IMR-90 (cell line): ENCODE results near the gene RAPGEF1. TPM values are rescaled to one million over a fixed set of nuclear protein-coding genes. Genes with fewer than 3 reads are reported as not detected.

ENCODE experiments used
- ATAC-seq: fragments of 200-7000 bp; cut with Tn5 transposase; 2 replicates; pipeline ENCODE4 v1.9.1; 2020; ENCODE audit warnings: low read depth, mild to moderate bottlenecking, moderate library complexity
- BruUV-seq: library from RNA; stranded (reverse); fragments of 400-500 nt; replicated peaks from 2 replicates; lab custom pipeline; 2021; lab: Mats Ljungman, UMichigan
- CTCF ChIA-PET: fragments of 300-600 bp; formaldehyde crosslinking; extraction: SDS; loops from one replicate; lab custom pipeline; 2021; ENCODE audit warnings: antibody characterized with exemption; lab: Yijun Ruan, JAX
- POLR2A ChIA-PET: fragments of 300-600 bp; sonication (Branson Sonifier 250); formaldehyde crosslinking; loops from one replicate; lab custom pipeline; 2022; ENCODE audit warnings: antibody characterized with exemption; ENCODE audit not compliant: unreplicated experiment; lab: Charles Lee
- DNase-seq: peaks from one replicate; pipeline ENCODE4 v3.0.0; 2013
- H2AFZ ChIP-seq: replicated peaks from 2 replicates; pipeline ENCODE3; 2013; ENCODE audit warnings: low read length, mild to moderate bottlenecking; ENCODE audit not compliant: poor library complexity
- H2AK5ac ChIP-seq: 2 replicates; pipeline ENCODE4 v1.6.1; 2013; ENCODE audit warnings: low read depth, low read length, inconsistent platforms
- H2AK9ac ChIP-seq: replicated peaks from 2 replicates; pipeline ENCODE3; 2013; ENCODE audit warnings: mild to moderate bottlenecking, low read depth, low read length, moderate library complexity; ENCODE audit not compliant: poor library complexity
- H2BK120ac ChIP-seq: 2 replicates; pipeline ENCODE4 v1.6.1; 2013; ENCODE audit warnings: low read depth, low read length, inconsistent platforms
- H2BK15ac ChIP-seq: 3 replicates; pipeline ENCODE4 v1.6.1; 2013; ENCODE audit warnings: low read depth, low read length, inconsistent platforms
- H2BK20ac ChIP-seq: 2 replicates; pipeline ENCODE4 v1.6.1; 2013; ENCODE audit warnings: low read depth, mild to moderate bottlenecking, inconsistent platforms, low read length, moderate library complexity
- H2BK5ac ChIP-seq: 2 replicates; pipeline ENCODE4 v1.6.1; 2013; ENCODE audit warnings: mild to moderate bottlenecking, low read depth, low read length, inconsistent platforms; ENCODE audit not compliant: poor library complexity, severe bottlenecking
- H3K14ac ChIP-seq: replicated peaks from 2 replicates; pipeline ENCODE4 v1.6.1; 2013; ENCODE audit warnings: low read depth, low read length, inconsistent platforms
- H3K18ac ChIP-seq: 2 replicates; pipeline ENCODE4 v1.6.1; 2013; ENCODE audit warnings: low read depth, low read length, control low read depth
- H3K23ac ChIP-seq: 2 replicates; pipeline ENCODE4 v1.6.1; 2013; ENCODE audit warnings: low read depth, low read length, inconsistent platforms
- H3K27ac ChIP-seq: 2 replicates; pipeline ENCODE4 v1.5.1; 2013; ENCODE audit warnings: mild to moderate bottlenecking, control low read depth, low read length; ENCODE audit not compliant: insufficient read depth
- H3K27me3 ChIP-seq: 2 replicates; pipeline ENCODE4 v1.6.1; 2013; ENCODE audit warnings: low read length; ENCODE audit not compliant: control insufficient read depth, insufficient read depth
- H3K36me3 ChIP-seq: 2 replicates; pipeline ENCODE4 v1.6.1; 2013; ENCODE audit warnings: low read length, mixed read lengths; ENCODE audit not compliant: control insufficient read depth, insufficient read depth
- H3K4ac ChIP-seq: 2 replicates; pipeline ENCODE4 v1.6.1; 2013; ENCODE audit warnings: low read depth, low read length, inconsistent platforms
- H3K4me1 ChIP-seq: 2 replicates; pipeline ENCODE4 v1.6.1; 2013; ENCODE audit warnings: low read length, mixed read lengths; ENCODE audit not compliant: control insufficient read depth, insufficient read depth
- H3K4me2 ChIP-seq: 2 replicates; pipeline ENCODE4 v1.6.1; 2013; ENCODE audit warnings: low read depth, mild to moderate bottlenecking, control low read depth, low read length, moderate library complexity
- H3K4me3 ChIP-seq: 2 replicates; pipeline ENCODE4 v1.5.1; 2013; ENCODE audit warnings: low read depth, mild to moderate bottlenecking, control low read depth, low read length, moderate library complexity; ENCODE audit not compliant: insufficient read depth
- H3K56ac ChIP-seq: 2 replicates; pipeline ENCODE4 v1.6.1; 2013; ENCODE audit warnings: low read length, inconsistent platforms; ENCODE audit not compliant: insufficient read depth; ENCODE audit errors: extremely low read depth
- H3K79me1 ChIP-seq, 2 experiments: 2 replicates each; pipeline ENCODE4 v1.6.1; 2013; ENCODE audit warnings: low read length in 2 of 2, inconsistent platforms in 1 of 2, low read depth in 1 of 2
- H3K9ac ChIP-seq: 2 replicates; pipeline ENCODE4 v1.6.1; 2013; ENCODE audit warnings: low read depth, low read length, control low read depth
- H3K9me1 ChIP-seq: 2 replicates; pipeline ENCODE4 v1.6.1; 2013; ENCODE audit warnings: low read length, inconsistent platforms; ENCODE audit not compliant: insufficient read depth
- H3K9me3 ChIP-seq: 2 replicates; pipeline ENCODE4 v1.6.1; 2013; ENCODE audit warnings: low read length; ENCODE audit not compliant: control insufficient read depth, insufficient read depth
- H4K20me1 ChIP-seq: 2 replicates; pipeline ENCODE4 v1.6.1; 2013; ENCODE audit warnings: low read length, inconsistent platforms; ENCODE audit not compliant: insufficient read depth
- H4K5ac ChIP-seq: 2 replicates; pipeline ENCODE4 v1.6.1; 2013; ENCODE audit warnings: mild to moderate bottlenecking, low read depth, low read length, control low read depth
- H4K8ac ChIP-seq, 2 experiments: 2 replicates each; pipeline ENCODE4 v1.6.1; 2013; ENCODE audit warnings: low read depth in 2 of 2, low read length in 2 of 2, control low read depth in 1 of 2, inconsistent platforms in 1 of 2
- H4K91ac ChIP-seq: 2 replicates; pipeline ENCODE4 v1.6.1; 2013; ENCODE audit warnings: low read depth, low read length, inconsistent platforms; ENCODE audit not compliant: insufficient read depth
- BHLHE40 ChIP-seq: fragments of 150-350 bp; IDR thresholded peaks from 2 replicates; pipeline ENCODE4 v1.6.1; 2016; ENCODE audit warnings: mild to moderate bottlenecking, low read depth, low read length
- CEBPB ChIP-seq: IDR thresholded peaks from 2 replicates; pipeline ENCODE4 v1.6.1; 2012; ENCODE audit warnings: low read depth, low read length, improper control_type of control experiment
- CHD1 ChIP-seq: IDR thresholded peaks from 2 replicates; pipeline ENCODE4 v1.6.1; 2012; ENCODE audit warnings: low read depth, low read length, improper control_type of control experiment
- FOS ChIP-seq: fragments of 150-350 bp; IDR thresholded peaks from 2 replicates; pipeline ENCODE4 v1.6.1; 2016; ENCODE audit warnings: low read depth, low read length
- MAFK ChIP-seq: IDR thresholded peaks from 2 replicates; pipeline ENCODE4 v1.6.1; 2012; ENCODE audit warnings: low read depth, low read length, improper control_type of control experiment
- MXI1 ChIP-seq: IDR thresholded peaks from 2 replicates; pipeline ENCODE4 v1.6.1; 2012; ENCODE audit warnings: low read depth, mild to moderate bottlenecking, low read length, moderate library complexity, borderline replicate concordance
- NFE2L2 ChIP-seq: fragments of 150-350 bp; IDR thresholded peaks from 2 replicates; pipeline ENCODE4 v1.6.1; 2016; ENCODE audit warnings: low read depth, mild to moderate bottlenecking, low read length
- POLR2A ChIP-seq: IDR thresholded peaks from 2 replicates; pipeline ENCODE4 v1.6.1; 2012; ENCODE audit warnings: mild to moderate bottlenecking, low read depth, low read length
- RAD21 ChIP-seq: IDR thresholded peaks from 2 replicates; pipeline ENCODE4 v1.6.1; 2012; ENCODE audit warnings: low read length, improper control_type of control experiment
- RCOR1 ChIP-seq: IDR thresholded peaks from 2 replicates; pipeline ENCODE4 v1.6.1; 2012; ENCODE audit warnings: mild to moderate bottlenecking, low read length, improper control_type of control experiment; ENCODE audit not compliant: insufficient replicate concordance
- SMC3 ChIP-seq: fragments of 150-350 bp; IDR thresholded peaks from 2 replicates; pipeline ENCODE4 v1.6.1; 2016; ENCODE audit warnings: low read depth, mild to moderate bottlenecking, antibody characterized with exemption, low read length, moderate library complexity
- WGBS, 2 experiments: methylation state at CpG; one replicate each; pipeline versions ENCODE4 v1.1.5 to v1.1.7; 2013; ENCODE audit warnings: missing lambda C conversion rate in 2 of 2; ENCODE audit not compliant: insufficient read length in 1 of 2; ENCODE audit errors: extremely low coverage in 2 of 2; 5-methylcytosine and 5-hydroxymethylcytosine counted together
- dilution Hi-C: fragments of 300-500 bp; cut with HindIII; formaldehyde crosslinking; loops from one replicate; pipeline ENCODE4 v1.14.3; 2018; ENCODE audit warnings: low sequenced_read_pairs; ENCODE audit not compliant: unreplicated experiment
- in situ Hi-C: fragments of 300-500 bp; cut with MboI; formaldehyde crosslinking; loops from 3 replicates; pipeline ENCODE4 v1.14.3; 2019; ENCODE audit warnings: low sequenced_read_pairs, inconsistent platforms, mixed read lengths
- intact Hi-C: fragments of 100-400 bp; cut with micrococcal nuclease; formaldehyde crosslinking; loops from 2 replicates; pipeline ENCODE4 v1.10.0; 2022
- polyA plus RNA-seq, 3 experiments: library from polyadenylated mRNA; depleted of rRNA; stranded (reverse); fragments of >200 nt; gene quantifications; 2 replicates each; pipeline ENCODE4 v1.2.3, GENCODE V29; 2012; ENCODE audit warnings: low replicate concordance in 1 of 3
- total RNA-seq: library from RNA; depleted of rRNA; stranded (reverse); fragments of >200 nt; gene quantifications from 2 replicates; pipeline ENCODE4 v1.2.3, GENCODE V29; 2012
- TF ChIP-seq, protein P1 (sequence below): conservative IDR thresholded peaks from 2 replicates; pipeline ENCODE4 v1.5.1; 2012; ENCODE audit warnings: mild to moderate bottlenecking, low read depth, low read length, improper control_type of control experiment
- TF ChIP-seq, protein P2 (sequence below): fragments of 150-350 bp; IDR thresholded peaks from 2 replicates; pipeline ENCODE4 v1.6.1; 2017; ENCODE audit warnings: mild to moderate bottlenecking, antibody characterized with exemption, low read length, low read depth

The RAPGEF1 gene
- total and polyA plus RNA-seq, 2 of the 4 experiments (the other 2 are of a cell fraction), result 13.1 to 22.3 TPM

DNA sequence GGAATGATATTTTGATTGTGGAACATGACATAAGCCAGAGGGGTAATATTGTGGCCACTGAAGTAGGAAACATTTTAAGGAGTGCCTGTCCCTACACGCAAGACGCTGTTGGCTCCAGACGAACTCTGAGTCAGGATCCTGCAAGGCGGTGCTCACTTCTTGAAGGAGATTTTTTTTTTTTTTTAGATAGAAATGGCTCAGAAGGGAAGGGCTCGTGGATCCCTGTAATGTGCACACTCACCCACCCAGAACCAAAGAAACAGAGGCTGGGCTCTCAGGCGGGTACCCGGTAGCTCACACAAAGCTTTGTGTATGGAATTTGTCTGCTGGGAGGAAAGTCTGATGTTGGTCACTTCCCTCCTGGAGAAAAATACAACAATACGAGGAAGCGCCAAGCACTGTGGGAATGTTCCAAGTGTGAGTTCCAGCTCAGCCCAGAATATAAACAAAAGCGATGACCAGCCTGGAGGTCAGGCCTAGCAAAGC, 25.7 kb downstream of the RAPGEF1 start:
- Histone ChIP-seq H4K5ac (no peak overlapping the region; the same call in 1 of the 2 replicates), H3K56ac (peak overlapping the region; percentile 55; the same call in 1 of the 2 replicates), H3K4me2 (peak overlapping the region; percentile 60), H2BK15ac (no peak overlapping the region; the same call in 2 of the 3 replicates), H3K36me3 (no peaks in the 10 kb centered on the region), H4K20me1 (peaks cover 55% of the 10 kb centered on the region), H3K9ac (peak overlapping the region; percentile 36; the same call in 1 of the 2 replicates), H3K18ac (0 out of 2 replicates have a peak overlapping the region, but pooled peaks have one; percentile 15), H2AK5ac (peak overlapping the region; percentile 48; the same call in 1 of the 2 replicates), H3K9me3 (no peaks in the 10 kb centered on the region), H2BK120ac (peak overlapping the region; percentile 77), H3K4me3 (peak overlapping the region; percentile 4; the same call in 1 of the 2 replicates), H3K27me3 (no peaks in the 10 kb centered on the region), H3K4me1 (peaks cover 15% of the 10 kb centered on the region), H3K79me1 (peaks cover 46 to 90% of the 10 kb centered on the region in 2 experiments), H4K8ac (peak overlapping the region in 1 of 2 experiments; percentile 83; a peak in 2 of 4 replicates), H3K27ac (peak overlapping the region; percentile 72), H3K23ac (peak overlapping the region; percentile 50; the same call in 1 of the 2 replicates), H4K91ac (peak overlapping the region; percentile 74; the same call in 1 of the 2 replicates), H2AK9ac (peak overlapping the region; percentile 4), H3K4ac (peak overlapping the region; percentile 90), H2BK20ac (peak overlapping the region; percentile 59), H2AFZ (peak overlapping the region; percentile 74), H2BK5ac (peak overlapping the region; percentile 77), H3K9me1 (peaks cover 25% of the 10 kb centered on the region), H3K14ac (0 out of 2 replicates have a peak overlapping the region, but pooled peaks have one; percentile 76)
- ATAC-seq, result peak; percentile 85
- in situ Hi-C loops, result no loop called here
- dilution Hi-C loops, result no loop called here
- DNase-seq, result peak; percentile 91
- WGBS, 2 experiments, result no CpG with 5 or more reads among the region's 10 CpGs
- CTCF ChIA-PET, result interaction anchor here (1.2 kb wide), 1 partner anchor 18 kb away, joined by 5 read pairs; no protein-coding TSS in a partner anchor
- POLR2A ChIA-PET, result interaction anchor here (1.3 kb wide), 1 partner anchor 56 kb away, joined by 3 read pairs; no protein-coding TSS in a partner anchor
- no TSS peak for BruUV-seq
- intact Hi-C loops, result loop anchor here (2.0 kb wide), 1 partner anchor 15 kb away; no protein-coding TSS in a partner anchor
- TF ChIP-seq, protein P1, sequence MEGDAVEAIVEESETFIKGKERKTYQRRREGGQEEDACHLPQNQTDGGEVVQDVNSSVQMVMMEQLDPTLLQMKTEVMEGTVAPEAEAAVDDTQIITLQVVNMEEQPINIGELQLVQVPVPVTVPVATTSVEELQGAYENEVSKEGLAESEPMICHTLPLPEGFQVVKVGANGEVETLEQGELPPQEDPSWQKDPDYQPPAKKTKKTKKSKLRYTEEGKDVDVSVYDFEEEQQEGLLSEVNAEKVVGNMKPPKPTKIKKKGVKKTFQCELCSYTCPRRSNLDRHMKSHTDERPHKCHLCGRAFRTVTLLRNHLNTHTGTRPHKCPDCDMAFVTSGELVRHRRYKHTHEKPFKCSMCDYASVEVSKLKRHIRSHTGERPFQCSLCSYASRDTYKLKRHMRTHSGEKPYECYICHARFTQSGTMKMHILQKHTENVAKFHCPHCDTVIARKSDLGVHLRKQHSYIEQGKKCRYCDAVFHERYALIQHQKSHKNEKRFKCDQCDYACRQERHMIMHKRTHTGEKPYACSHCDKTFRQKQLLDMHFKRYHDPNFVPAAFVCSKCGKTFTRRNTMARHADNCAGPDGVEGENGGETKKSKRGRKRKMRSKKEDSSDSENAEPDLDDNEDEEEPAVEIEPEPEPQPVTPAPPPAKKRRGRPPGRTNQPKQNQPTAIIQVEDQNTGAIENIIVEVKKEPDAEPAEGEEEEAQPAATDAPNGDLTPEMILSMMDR, result no peak
- TF ChIP-seq RAD21 (no peak), RCOR1 (no peak), POLR2A (0 out of 2 replicates have a peak, but pooled peaks have one; percentile 37), NFE2L2 (0 out of 2 replicates have a peak, but pooled peaks have one; percentile 5), BHLHE40 (peak; percentile 2; the same call in 1 of the 2 replicates), CHD1 (0 out of 2 replicates have a peak, but pooled peaks have one; percentile 64), SMC3 (0 out of 2 replicates have a peak, but pooled peaks have one; percentile 15), MAFK (0 out of 2 replicates have a peak, but pooled peaks have one; percentile 2), FOS (peak; percentile 42; the same call in 1 of the 2 replicates), CEBPB (peak; percentile 40; the same call in 1 of the 2 replicates), MXI1 (no peak)
- TF ChIP-seq, protein P2, sequence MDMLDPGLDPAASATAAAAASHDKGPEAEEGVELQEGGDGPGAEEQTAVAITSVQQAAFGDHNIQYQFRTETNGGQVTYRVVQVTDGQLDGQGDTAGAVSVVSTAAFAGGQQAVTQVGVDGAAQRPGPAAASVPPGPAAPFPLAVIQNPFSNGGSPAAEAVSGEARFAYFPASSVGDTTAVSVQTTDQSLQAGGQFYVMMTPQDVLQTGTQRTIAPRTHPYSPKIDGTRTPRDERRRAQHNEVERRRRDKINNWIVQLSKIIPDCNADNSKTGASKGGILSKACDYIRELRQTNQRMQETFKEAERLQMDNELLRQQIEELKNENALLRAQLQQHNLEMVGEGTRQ, result no peak
